Bronchial epithelial cell (primary cell): ENCODE measurements around the gene SLC2A10. TPM values are rescaled to one million over a fixed set of nuclear protein-coding genes. Genes with fewer than 3 reads are reported as not detected.

Experiments used
- DNase-seq: peaks from one replicate; pipeline ENCODE4 v3.0.0-alpha.2; 2010; ENCODE audit warnings: low read depth
- FAIRE-seq: peaks from 2 replicates; lab custom pipeline; 2011; peaks lifted over from hg19 to GRCh38; lab: Jason Lieb, UNC
- H3K27me3 ChIP-seq: 2 replicates; pipeline ENCODE4 v1.5.1; 2011; ENCODE audit warnings: low read length; ENCODE audit not compliant: control insufficient read depth, insufficient read depth
- H3K36me3 ChIP-seq: 2 replicates; pipeline ENCODE4 v1.5.1; 2011; ENCODE audit warnings: low read length; ENCODE audit not compliant: control insufficient read depth, insufficient read depth
- H3K4me3 ChIP-seq: 2 replicates; pipeline ENCODE4 v1.5.1; 2011; ENCODE audit warnings: mild to moderate bottlenecking, low read depth, low read length, control low read depth
- CTCF ChIP-seq: IDR thresholded peaks from 2 replicates; pipeline ENCODE4 v1.5.1; 2011; ENCODE audit warnings: mild to moderate bottlenecking, moderate library complexity, low read length, control low read depth, inconsistent platforms; ENCODE audit not compliant: insufficient read depth, severe bottlenecking
- total RNA-seq: library from RNA; depleted of rRNA; stranded (reverse); fragments of >200 nt; gene quantifications from 2 replicates; pipeline ENCODE4 v1.2.1, GENCODE V29; 2014

Gene SLC2A10
- total RNA-seq, 1 donor from 2014 or later = 19.2 TPM

GRCh38 chr20:46701057-46701456 is 8.4 kb upstream of the SLC2A10 start:
- FAIRE-seq (no peak), DNase-seq (no peak)
- Histone ChIP-seq H3K36me3 (no peaks in the 10 kb centered on the region), H3K27me3 (no peaks in the 10 kb centered on the region), H3K4me3 (no peak overlapping the region)
- no peak for TF ChIP-seq CTCF

GRCh38 chr20:46701556-46701955 is 7.9 kb upstream of the SLC2A10 start:
- DNase-seq (no peak), FAIRE-seq (no peak)
- H3K4me3 ChIP-seq = no peak overlapping the region
- H3K27me3 ChIP-seq = no peaks in the 10 kb centered on the region
- no peaks in the 10 kb centered on the region for H3K36me3 ChIP-seq
- no peak for TF ChIP-seq CTCF

GRCh38 chr20:46701986-46702385 is 7.5 kb upstream of the SLC2A10 start:
- H3K27me3 ChIP-seq = no peaks in the 10 kb centered on the region
- FAIRE-seq = no peak
- TF ChIP-seq CTCF = no peak
- DNase-seq = no peak
- H3K36me3 ChIP-seq = no peaks in the 10 kb centered on the region
- no peak overlapping the region for H3K4me3 ChIP-seq

- DNase-seq = no peak
- H3K27me3 ChIP-seq = no peaks in the 10 kb centered on the region
- no peaks in the 10 kb centered on the region for H3K36me3 ChIP-seq
- no peak overlapping the region for H3K4me3 ChIP-seq
- no peak for FAIRE-seq
- no peak for TF ChIP-seq CTCF
Observed at GRCh38 chr20:46702447-46703203, 6.8 kb upstream of the SLC2A10 start.

- no peak overlapping the region for H3K4me3 ChIP-seq
- TF ChIP-seq CTCF = no peak
- H3K36me3 ChIP-seq = no peaks in the 10 kb centered on the region
- no peak for DNase-seq
- H3K27me3 ChIP-seq = no peaks in the 10 kb centered on the region
- no peak for FAIRE-seq
Observed at GRCh38 chr20:46703435-46703834, 6.0 kb upstream of the SLC2A10 start.
